ENCODE results near the gene PDLIM4. TPM values are rescaled to one million over a fixed set of nuclear protein-coding genes. Genes with fewer than 3 reads are reported as not detected.

Gene PDLIM4
- total RNA-seq, 2 experiments from 2014 or later: not detected

GRCh38 chr5:132221781-132222648 lies 35.5 kb upstream of the PDLIM4 start:
- POLR2A ChIA-PET: no interaction called here
- intact Hi-C loops (cut with micrococcal nuclease): no loop called here
- no peak for ATAC-seq
- Mint-ChIP-seq H3K4me3 (no peak overlapping the region), H3K36me3 (ENCODE audit: low read depth) (no peaks in the 10 kb centered on the region), H3K9me3 (no peaks in the 10 kb centered on the region), H3K4me1 (ENCODE audit: low read depth) (peaks cover 10% of the 10 kb centered on the region), H3K27me3 (peaks cover 7% of the 10 kb centered on the region), H3K27ac (no peak overlapping the region)
- CTCF ChIA-PET: interaction anchor here (8.8 kb wide), 1 partner anchor 17 kb away, joined by 65 read pairs; no protein-coding TSS in a partner anchor
- DNase-seq: no peak
- no peak for TF ChIP-seq CTCF (IDR thresholded peaks at IDR 0.05)

- POLR2A ChIA-PET: no interaction called here
- H3K27ac Mint-ChIP-seq: no peak overlapping the region
These were observed 34.9 kb upstream of the PDLIM4 start for GRCh38 chr5:132222649-132223038.

GRCh38 chr5:132223861-132224260 lies 33.6 kb upstream of the PDLIM4 start:
- TF ChIP-seq CTCF (IDR thresholded peaks at IDR 0.05): no peak
- peaks cover 10% of the 10 kb centered on the region for H3K4me1 Mint-ChIP-seq (ENCODE audit: low read depth)
- DNase-seq (no peak), ATAC-seq (no peak)
- POLR2A ChIA-PET: no interaction called here
- CTCF ChIA-PET: interaction anchor here (0.8 to 8.8 kb wide), 4 partner anchors 15 to 161 kb away, joined by 3 to 65 read pairs (median 4); no protein-coding TSS in a partner anchor
- H3K4me3 Mint-ChIP-seq: no peak overlapping the region
- H3K27ac Mint-ChIP-seq: no peak overlapping the region
- intact Hi-C loops (cut with micrococcal nuclease): no loop called here
- no peaks in the 10 kb centered on the region for H3K36me3 Mint-ChIP-seq (ENCODE audit: low read depth)
- H3K27me3 Mint-ChIP-seq: peaks cover 9% of the 10 kb centered on the region
- H3K9me3 Mint-ChIP-seq: no peaks in the 10 kb centered on the region

More at GRCh38 chr5:132222649-132223038, 34.9 kb upstream of the PDLIM4 start:
- no peak for TF ChIP-seq CTCF (IDR thresholded peaks at IDR 0.05)
- Mint-ChIP-seq H3K9me3 (no peaks in the 10 kb centered on the region), H3K36me3 (ENCODE audit: low read depth) (no peaks in the 10 kb centered on the region), H3K4me1 (ENCODE audit: low read depth) (peaks cover 10% of the 10 kb centered on the region), H3K27me3 (peaks cover 8% of the 10 kb centered on the region), H3K4me3 (no peak overlapping the region)
- intact Hi-C loops (cut with micrococcal nuclease): no loop called here
- DNase-seq (no peak), ATAC-seq (no peak)
- CTCF ChIA-PET: interaction anchor here (0.9 to 8.8 kb wide), 3 partner anchors 16 to 160 kb away, joined by 4 to 65 read pairs (median 5); no protein-coding TSS in a partner anchor

GRCh38 chr5:132224716-132225115 lies 32.8 kb upstream of the PDLIM4 start:
- intact Hi-C loops (cut with micrococcal nuclease): no loop called here
- POLR2A ChIA-PET: interaction anchor here (0.5 kb wide), 1 partner anchor 35 kb away, joined by 3 read pairs; no protein-coding TSS in a partner anchor
- peaks cover 18% of the 10 kb centered on the region for H3K27me3 Mint-ChIP-seq

More at GRCh38 chr5:132224716-132225115, 32.8 kb upstream of the PDLIM4 start:
- H3K4me1 Mint-ChIP-seq (ENCODE audit: low read depth): peaks cover 10% of the 10 kb centered on the region
- no peaks in the 10 kb centered on the region for H3K9me3 Mint-ChIP-seq
- no peak overlapping the region for H3K4me3 Mint-ChIP-seq
- no peak for TF ChIP-seq CTCF (IDR thresholded peaks at IDR 0.05)
- CTCF ChIA-PET: interaction anchor here (0.7 to 8.8 kb wide), 4 partner anchors 14 to 162 kb away, joined by 3 to 65 read pairs (median 4); no protein-coding TSS in a partner anchor
- no peak overlapping the region for H3K27ac Mint-ChIP-seq
- DNase-seq (no peak), ATAC-seq (no peak)
- no peaks in the 10 kb centered on the region for H3K36me3 Mint-ChIP-seq (ENCODE audit: low read depth)

Data from activated CD8-positive, alpha-beta T cell treated with anti-CD3 and anti-CD28 coated beads for 36 hours (primary cell).